Psoas muscle (tissue), 8 donors: ENCODE data around the gene INPP4A. TPM values are rescaled to one million over a fixed set of nuclear protein-coding genes. Genes with fewer than 3 reads are reported as not detected.
"Not testable (repeated sequence)": the region's sequence is repeated elsewhere in the genome, so short reads cannot be mapped to it uniquely, and the experiment has no call there.

Experiments used
- ATAC-seq, 4 donors: fragments of 200-7000 bp; cut with Tn5 transposase; one replicate each; pipeline ENCODE4 v1.9.1; 2020; ENCODE audit warnings: moderate library complexity in 3 of 4, mild to moderate bottlenecking in 2 of 4
- DNase-seq, 2 donors: peaks; one replicate each; pipeline ENCODE4 v3.0.0-alpha.2; 2020
- H3K27ac ChIP-seq: fragments of 200-600 bp; one replicate; pipeline ENCODE4 v1.8.0; 2022
- H3K27me3 ChIP-seq, 3 donors: fragments of 200-600 bp in 1 of 3; one replicate each; pipeline versions ENCODE4 v1.6.1 to v1.8.0; 2013 to 2022; ENCODE audit warnings: low read length in 2 of 3, mild to moderate bottlenecking in 2 of 3, moderate library complexity in 1 of 3; ENCODE audit not compliant: insufficient read depth in 3 of 3
- H3K36me3 ChIP-seq, 2 donors: fragments of 200-600 bp in 1 of 2; one replicate each; pipeline versions ENCODE4 v1.6.1 to v1.8.0; 2013 to 2022; ENCODE audit warnings: low read depth in 1 of 2, mild to moderate bottlenecking in 1 of 2, moderate library complexity in 1 of 2; ENCODE audit not compliant: insufficient read depth in 1 of 2
- H3K4me1 ChIP-seq: fragments of 200-600 bp; one replicate; pipeline ENCODE4 v1.8.0; 2022
- H3K4me3 ChIP-seq: fragments of 200-600 bp; one replicate; pipeline ENCODE4 v1.8.0; 2022; ENCODE audit warnings: mild to moderate bottlenecking
- H3K9me3 ChIP-seq: fragments of 200-600 bp; one replicate; pipeline ENCODE4 v1.8.0; 2022
- CTCF ChIP-seq: fragments of 200-600 bp; IDR thresholded peaks from one replicate; pipeline ENCODE4 v1.8.0; 2022; ENCODE audit warnings: antibody characterized with exemption
- WGBS, 3 donors: extraction: QIAGEN DNeasy Blood & Tissue Kit; methylation state at CpG; one replicate each; pipeline versions ENCODE4 v1.1.6 to v1.1.7; 2013; 5-methylcytosine and 5-hydroxymethylcytosine counted together
- intact Hi-C, 2 donors: fragments of 100-400 bp; cut with DNase I; formaldehyde crosslinking; loops; one replicate each; pipeline versions ENCODE4 v1.11.0 to v1.14.2; 2022
- polyA plus RNA-seq, 3 donors: library from polyadenylated mRNA; stranded (reverse); fragments of 200-250 nt; gene quantifications; one replicate each; pipeline ENCODE4 v1.2.3, GENCODE V29; 2013
- total RNA-seq, 4 donors: library from RNA; stranded (reverse); fragmentation: NEBNext Ultra II Directional in 2 of 4; extraction: Animal tissue kit (Norgen Biotek cat#: 25700) in 2 of 4; gene quantifications; one replicate each; pipeline versions ENCODE4 v1.2.1 to v1.2.4, GENCODE V29; 2021 to 2023
- donor health status: healthy with polysubstance abuse.
- donor health status: DM: no; HTN: no; CAD: no; lungs with moderate emphysema.
- donor health status: Bipolar disorder and iron deficiency.
- donor health status: healthy.
- donor health status: DM: yes; HTN: yes; CAD: no.
- donor health status: DM: no; HTN: no; CAD: no.
- donor health status: DM: no; HTN: no; CAD: no.
- donor health status: DM: yes; HTN: yes; CAD: no.

The INPP4A gene
- total and polyA plus RNA-seq, 7 donors = 2.2 to 19.7 (median 9.8) TPM

- Histone ChIP-seq H3K4me1 (no peaks in the 10 kb centered on the region), H3K27ac (no peak overlapping the region), H3K36me3 (no peaks in the 10 kb centered on the region), H3K9me3 (no peaks in the 10 kb centered on the region), H3K4me3 (no peak overlapping the region), H3K27me3 (no peaks in the 10 kb centered on the region)
- intact Hi-C loops = loop anchor here (5.0 to 10.0 kb wide), 4 partner anchors 102 to 422 kb away; partner anchors contain the start of genes COA5 (in 1 of the 2) and UNC50 (in 1 of the 2)
- ATAC-seq = peak; percentile 44 to 73 (median 67)
- DNase-seq = no peak
- 33 to 34% (median 34%) methylated on average over 5 of the region's 5 CpGs for WGBS, 3 donors
- TF ChIP-seq CTCF = peak; percentile 59
Observed at GRCh38 chr2:98412751-98413458, 31.8 kb upstream of the INPP4A start.

- DNase-seq, H3K27ac ChIP-seq, H3K4me3 ChIP-seq, H3K9me3 ChIP-seq, H3K36me3 ChIP-seq, H3K4me1 ChIP-seq, H3K27me3 ChIP-seq, ATAC-seq: not testable (repeated sequence)
- intact Hi-C loops = loop anchor here (5.0 to 10.0 kb wide), 4 partner anchors 101 to 421 kb away; partner anchors contain the start of genes COA5 (in 1 of the 2) and UNC50 (in 1 of the 2)
- WGBS, 3 donors = 94 to 95% (median 94%) methylated on average over 7 of the region's 7 CpGs
Observed at GRCh38 chr2:98414246-98414645, 30.4 kb upstream of the INPP4A start.

- H3K4me1 ChIP-seq, H3K9me3 ChIP-seq, H3K4me3 ChIP-seq, H3K36me3 ChIP-seq, DNase-seq, ATAC-seq, H3K27ac ChIP-seq, H3K27me3 ChIP-seq: not testable (repeated sequence)
- intact Hi-C loops = loop anchor here (10.0 kb wide), 3 partner anchors 99 to 419 kb away; partner anchors contain the start of genes COA5 (in 1 of the 2) and UNC50 (in 1 of the 2)
- WGBS, 3 donors = 88 to 93% (median 92%) methylated on average over 9 of the region's 9 CpGs
Observed at GRCh38 chr2:98415719-98416248, 28.9 kb upstream of the INPP4A start.

- no peaks in the 10 kb centered on the region for H3K9me3 ChIP-seq
- H3K27me3 ChIP-seq = no peaks in the 10 kb centered on the region
- H3K4me3 ChIP-seq = no peak overlapping the region
- H3K4me1 ChIP-seq = no peaks in the 10 kb centered on the region
- TF ChIP-seq CTCF = no peak
- DNase-seq (no peak), ATAC-seq (no peak)
- intact Hi-C loops = loop anchor here (10.0 kb wide), 3 partner anchors 98 to 418 kb away; partner anchors contain the start of genes COA5 (in 1 of the 2) and UNC50 (in 1 of the 2)
- no peak overlapping the region for H3K27ac ChIP-seq
- 90 to 94% (median 90%) methylated on average over 2 of the region's 2 CpGs for WGBS, 3 donors
- H3K36me3 ChIP-seq = no peaks in the 10 kb centered on the region
Observed at GRCh38 chr2:98416383-98417159, 28.1 kb upstream of the INPP4A start.

GRCh38 chr2:98419544-98419943, 25.1 kb upstream of the INPP4A start:
- DNase-seq (no peak), ATAC-seq (no peak)
- Histone ChIP-seq H3K27ac (no peak overlapping the region), H3K9me3 (no peaks in the 10 kb centered on the region), H3K4me1 (no peaks in the 10 kb centered on the region), H3K27me3 (no peaks in the 10 kb centered on the region), H3K36me3 (no peaks in the 10 kb centered on the region), H3K4me3 (no peak overlapping the region)
- no peak for TF ChIP-seq CTCF
- intact Hi-C loops = loop anchor here (10.0 kb wide), 3 partner anchors 95 to 415 kb away; partner anchors contain the start of genes COA5 (in 1 of the 2) and UNC50 (in 1 of the 2)
- 60 to 75% (median 74%) methylated on average over 2 of the region's 2 CpGs for WGBS, 3 donors
